EL (cell line): Measurements from ENCODE around the gene EIF4G1.
"Not testable (repeated sequence)": the region's sequence is repeated elsewhere in the genome, so short reads cannot be mapped to it uniquely, and the experiment has no call there.

Source experiments
- DNase-seq: peaks from one replicate; pipeline ENCODE4 v3.0.0-alpha.2; 2016

The EIF4G1 gene

GRCh38 chr3:184314363-184314699 is at the start of gene EIF4G1:
TSS of gene EIF4G1 (plus strand) at chr3:184314606. CDS start at chr3:184315797, 1,191 bp downstream.
- DNase-seq, result peak; percentile 92

GRCh38 chr3:184267249-184267648 is 47.2 kb upstream of the EIF4G1 start:
- DNase-seq, result not testable (repeated sequence)

GRCh38 chr3:184272269-184272668 is 42.1 kb upstream of the EIF4G1 start:
- DNase-seq, result no peak

GRCh38 chr3:184275381-184275701 is 39.1 kb upstream of the EIF4G1 start:
- no peak for DNase-seq

- no peak for DNase-seq
These were observed 38.2 kb upstream of the EIF4G1 start, which contains the start of gene ECE2 for GRCh38 chr3:184275961-184276910. TSS of gene ECE2 (plus strand) at chr3:184276022. CDS start at chr3:184276154, 132 bp downstream.

GRCh38 chr3:184277366-184277765 is 37.0 kb upstream of the EIF4G1 start:
- no peak for DNase-seq

- no peak for DNase-seq
These were observed 31.5 kb upstream of the EIF4G1 start for GRCh38 chr3:184282941-184283340.

- DNase-seq, result no peak
These were observed 30.7 kb upstream of the EIF4G1 start for GRCh38 chr3:184283681-184284080.

- peak; percentile 71 for DNase-seq
These were observed 29.7 kb upstream of the EIF4G1 start for GRCh38 chr3:184284696-184285095.

GRCh38 chr3:184289426-184289938 is 24.9 kb upstream of the EIF4G1 start:
- peak; percentile 65 for DNase-seq

- no peak for DNase-seq
These were observed 24.1 kb upstream of the EIF4G1 start for GRCh38 chr3:184290331-184290730.

GRCh38 chr3:184291044-184291737 is 23.2 kb upstream of the EIF4G1 start:
- DNase-seq, result no peak

GRCh38 chr3:184291738-184292445 is 22.5 kb upstream of the EIF4G1 start:
- no peak for DNase-seq

GRCh38 chr3:184295771-184296170 is 18.6 kb upstream of the EIF4G1 start:
- DNase-seq, result no peak

- no peak for DNase-seq
These were observed 17.8 kb upstream of the EIF4G1 start for GRCh38 chr3:184296616-184297015.

GRCh38 chr3:184298759-184299487 is 15.5 kb upstream of the EIF4G1 start, which contains the start of gene PSMD2:
TSS of gene PSMD2 (plus strand) at chr3:184299241. CDS start at chr3:184299267, 26 bp downstream.
- DNase-seq, result peak; percentile 97

- DNase-seq, result peak; percentile 61
These were observed 14.7 kb upstream of the EIF4G1 start for GRCh38 chr3:184299488-184300377.

GRCh38 chr3:184300378-184300720 is 14.1 kb upstream of the EIF4G1 start:
- DNase-seq, result peak; percentile 83

- DNase-seq, result peak; percentile 28
These were observed 8.8 kb upstream of the EIF4G1 start for GRCh38 chr3:184305577-184305976.

- no peak for DNase-seq
These were observed 7.9 kb upstream of the EIF4G1 start for GRCh38 chr3:184306341-184306972.

GRCh38 chr3:184307915-184308314 is 6.5 kb upstream of the EIF4G1 start:
- no peak for DNase-seq
